K562 (cell line): ENCODE data around the gene ATP13A5. TPM values are rescaled to one million over a fixed set of nuclear protein-coding genes. Genes with fewer than 3 reads are reported as not detected.

Source experiments
- ATAC-seq: fragments of 200-7000 bp; cut with Tn5 transposase; 3 replicates; pipeline ENCODE4 v1.9.1; 2020; ENCODE audit warnings: moderate library complexity
- BruUV-seq: library from RNA; stranded (reverse); fragments of 400-500 nt; replicated peaks from 2 replicates; lab custom pipeline; 2021; lab: Mats Ljungman, UMichigan
- CTCF ChIA-PET: fragments of 300-600 bp; formaldehyde crosslinking; extraction: SDS; loops from one replicate; lab custom pipeline; 2021; ENCODE audit warnings: low intra/inter-chr PET ratio; lab: Yijun Ruan, JAX
- POLR2A ChIA-PET: fragments of 300-600, 350-650 bp; sonication (Branson Sonifier 250); formaldehyde crosslinking; extraction: SDS; loops from one replicate; lab custom pipeline; 2021; ENCODE audit warnings: antibody characterized with exemption, inconsistent platforms; lab: Yijun Ruan, JAX
- DNase-seq, 4 experiments: peaks; one replicate each; pipeline versions ENCODE4 v3.0.0 to v3.0.0-alpha.2; 2011 to 2018; ENCODE audit warnings: low spot score in 3 of 4, mixed read lengths in 3 of 4; ENCODE audit errors: extremely low read depth in 1 of 4
- FAIRE-seq: peaks from 2 replicates; lab custom pipeline; 2011; peaks lifted over from hg19 to GRCh38; lab: Jason Lieb, UNC
- H2AFZ ChIP-seq: 2 replicates; pipeline ENCODE4 v1.6.0; 2011; ENCODE audit warnings: low read depth, low read length, control low read depth, inconsistent platforms
- H3K27ac ChIP-seq: fragments of 200-600 bp; 3 replicates; pipeline ENCODE4 v1.8.0; 2011; ENCODE audit warnings: low read depth, mild to moderate bottlenecking, control low read depth, inconsistent platforms, low read length, moderate library complexity, mixed read lengths; ENCODE audit errors: extremely low read depth
- H3K27me3 ChIP-seq, 2 experiments: fragments of 300-600 bp in 1 of 2; 2 replicates in 1 of 2; 3 replicates in 1 of 2; pipeline versions ENCODE4 v1.6.0 to v1.8.0; 2011; ENCODE audit warnings: inconsistent platforms in 2 of 2, low read length in 2 of 2, mild to moderate bottlenecking in 1 of 2, mixed read lengths in 1 of 2, moderate library complexity in 1 of 2; ENCODE audit not compliant: control insufficient read depth in 2 of 2, insufficient read depth in 2 of 2
- H3K36me3 ChIP-seq: fragments of 300-600 bp; 3 replicates; pipeline ENCODE4 v1.8.0; 2011; ENCODE audit warnings: mild to moderate bottlenecking, low read length, inconsistent platforms; ENCODE audit not compliant: control insufficient read depth, insufficient read depth
- H3K4me1 ChIP-seq, 2 experiments: fragments of 200-600 bp in 1 of 2; replicated peaks in 1 of 2; 2 replicates in 1 of 2; 3 replicates in 1 of 2; pipeline versions ENCODE4 v1.5.1 to v1.8.0; 2011; ENCODE audit warnings: inconsistent platforms in 2 of 2, low read length in 2 of 2, mild to moderate bottlenecking in 1 of 2, mixed read lengths in 1 of 2, moderate library complexity in 1 of 2; ENCODE audit not compliant: control insufficient read depth in 2 of 2, insufficient read depth in 2 of 2
- H3K4me2 ChIP-seq: 2 replicates; pipeline ENCODE4 v1.6.1; 2011; ENCODE audit warnings: low read length, control low read depth, inconsistent platforms, mixed read lengths; ENCODE audit not compliant: insufficient read depth
- H3K4me3 ChIP-seq: fragments of 200-600 bp; sonication (generic), shearing (Covaris generic); 2 replicates; pipeline ENCODE4 v1.5.1; 2016; ENCODE audit warnings: control low read depth, inconsistent platforms
- H3K79me2 ChIP-seq: fragments of 200-600 bp; 3 replicates; pipeline ENCODE4 v1.8.0; 2011; ENCODE audit warnings: low read length, inconsistent platforms; ENCODE audit not compliant: control insufficient read depth, insufficient read depth
- H3K9ac ChIP-seq, 2 experiments: 2 replicates each; pipeline versions ENCODE4 v1.6.0 to v1.6.1; 2011; ENCODE audit warnings: low read depth in 2 of 2, low read length in 2 of 2, control low read depth in 1 of 2, inconsistent platforms in 1 of 2, mild to moderate bottlenecking in 1 of 2, mixed read lengths in 1 of 2; ENCODE audit not compliant: insufficient read depth in 1 of 2
- H3K9me1 ChIP-seq: one replicate; pipeline ENCODE4 v1.6.0; 2011; ENCODE audit warnings: inconsistent platforms, mild to moderate bottlenecking, low read length, moderate library complexity; ENCODE audit not compliant: control insufficient read depth, insufficient read depth
- H3K9me3 ChIP-seq: replicated peaks from 2 replicates; pipeline ENCODE4 v1.5.1; 2011; ENCODE audit warnings: low read depth, low read length, inconsistent platforms; ENCODE audit not compliant: control insufficient read depth, insufficient read depth
- H4K20me1 ChIP-seq: replicated peaks from 2 replicates; pipeline ENCODE4 v1.6.1; 2011; ENCODE audit warnings: low read length, inconsistent platforms, mixed read lengths; ENCODE audit not compliant: control insufficient read depth, insufficient read depth
- CREB1 ChIP-seq, 2 experiments: sonication (generic) in 1 of 2; formaldehyde crosslinking in 1 of 2; IDR thresholded peaks; 2 replicates each; pipeline versions ENCODE4 v1.6.1 to v1.8.0; 2012 to 2022; ENCODE audit warnings: inconsistent platforms in 1 of 2, mild to moderate bottlenecking in 1 of 2, missing genetic modification reagents in 1 of 2, moderate library complexity in 1 of 2
- HNRNPK ChIP-seq: fragments of 200-400 bp; formaldehyde crosslinking; IDR thresholded peaks from one replicate; pipeline ENCODE4 v1.6.1; 2018; ENCODE audit warnings: mild to moderate bottlenecking, low read depth, low read length; ENCODE audit not compliant: poor library complexity, severe bottlenecking
- LARP7 ChIP-seq: fragments of 450-650 bp; IDR thresholded peaks from 2 replicates; pipeline ENCODE4 v1.6.1; 2016
- MTA2 ChIP-seq: fragments of 450-650 bp; IDR thresholded peaks from 2 replicates; pipeline ENCODE4 v1.6.1; 2016; ENCODE audit warnings: low read depth
- MYC ChIP-seq, 2 experiments: fragments of 250-450 bp in 1 of 2; sonication (Bioruptor Pico) in 1 of 2; IDR thresholded peaks; 2 replicates each; pipeline versions ENCODE4 v1.5.1 to v1.6.1; 2012 to 2021; ENCODE audit warnings: low read depth in 2 of 2, borderline replicate concordance in 1 of 2, improper control_type of control experiment in 1 of 2, low read length in 1 of 2, mild to moderate bottlenecking in 1 of 2, moderate library complexity in 1 of 2
- NR1H2 ChIP-seq: sonication (generic); formaldehyde crosslinking; IDR thresholded peaks from 2 replicates; pipeline ENCODE4 v1.4.0; 2020; ENCODE audit warnings: mild to moderate bottlenecking, missing genetic modification reagents
- PYGO2 ChIP-seq: fragments of 450-650 bp; IDR thresholded peaks from 2 replicates; pipeline ENCODE4 v1.6.1; 2016; ENCODE audit warnings: mild to moderate bottlenecking, missing genetic modification characterization, moderate library complexity, missing compliant biosample characterization
- RBFOX2 ChIP-seq: fragments of 200-400 bp; formaldehyde crosslinking; IDR thresholded peaks from 2 replicates; pipeline ENCODE4 v1.6.1; 2017; ENCODE audit warnings: low read depth, mild to moderate bottlenecking, low read length, moderate library complexity
- RCOR1 ChIP-seq, 2 experiments: IDR thresholded peaks; 2 replicates each; pipeline ENCODE4 v1.6.1; 2012; ENCODE audit warnings: low read depth in 2 of 2, low read length in 2 of 2, borderline replicate concordance in 1 of 2, improper control_type of control experiment in 1 of 2
- RFX7 ChIP-seq: fragments of 250-450 bp; sonication (Bioruptor Pico); IDR thresholded peaks from 2 replicates; pipeline ENCODE4 v1.5.1; 2021; ENCODE audit warnings: mild to moderate bottlenecking
- SIRT6 ChIP-seq: IDR thresholded peaks from one replicate; pipeline ENCODE4 v1.6.1; 2012; ENCODE audit warnings: low read depth, mild to moderate bottlenecking, control low read depth, inconsistent platforms, low read length, moderate library complexity
- THRA ChIP-seq: fragments of 450-650 bp; IDR thresholded peaks from 2 replicates; pipeline ENCODE4 v1.6.1; 2017; ENCODE audit warnings: mild to moderate bottlenecking, moderate library complexity
- ZNF140 ChIP-seq: fragments of 250-450 bp; sonication (Bioruptor Pico); IDR thresholded peaks from 2 replicates; pipeline ENCODE4 v1.8.0; 2021; ENCODE audit warnings: moderate library complexity, mild to moderate bottlenecking, inconsistent platforms
- ZNF561 ChIP-seq: fragments of 450-650 bp; formaldehyde crosslinking; conservative IDR thresholded peaks from 2 replicates; pipeline ENCODE4 v1.4.0; 2020; ENCODE audit warnings: mild to moderate bottlenecking, moderate library complexity
- WGBS: fragments of 100-300 bp; shearing (Covaris generic); methylation state at CpG from one replicate; pipeline ENCODE4 v1.1.6; 2016; ENCODE audit warnings: low coverage, mixed read lengths; ENCODE audit not compliant: insufficient coverage; ENCODE audit errors: missing lambda C conversion rate; 5-methylcytosine and 5-hydroxymethylcytosine counted together
- in situ Hi-C: fragments of 300-500 bp; cut with MboI; formaldehyde crosslinking; loops from 4 replicates; pipeline ENCODE4 v1.15.0; 2018; ENCODE audit warnings: inconsistent platforms, mixed read lengths
- intact Hi-C: fragments of 100-400 bp; cut with micrococcal nuclease; formaldehyde crosslinking; loops from 2 replicates; pipeline ENCODE4 v1.14.2; 2022
- polyA plus RNA-seq, 8 experiments: library from polyadenylated mRNA; depleted of rRNA in 4 of 8; stranded (reverse) in 5 of 8; unstranded in 3 of 8; fragments of >200 nt; fragmentation: Nextera tagmentation in 2 of 8; fragmentation: Illumina TruSeq in 1 of 8; extraction: Ambion mirVana in 2 of 8; extraction: Trizol in 1 of 8; gene quantifications; 2 replicates each; pipeline versions ENCODE4 v1.2.1 to v1.2.3, GENCODE V29; 2011 to 2014; ENCODE audit warnings: inconsistent platforms in 1 of 8, missing spikeins in 1 of 8
- total RNA-seq, 7 experiments: library from RNA; depleted of rRNA in 6 of 7; stranded (reverse); fragments of >200 nt in 6 of 7; fragmentation: Illumina TruSeq in 2 of 7; extraction: Trizol in 2 of 7; gene quantifications; 2 replicates each; pipeline versions ENCODE4 v1.2.1 to v1.2.3, GENCODE V29; 2011 to 2021; ENCODE audit warnings: low replicate concordance in 1 of 7

The ATP13A5 gene
- total and polyA plus RNA-seq, 9 of the 15 experiments (the other 6 are each of a cell fraction or from before 2014, with no cell fraction given), result not detected

- no peak for FAIRE-seq
- H3K36me3 ChIP-seq, result no peaks in the 10 kb centered on the region
- DNase-seq, result no peak
- no peak overlapping the region for H2AFZ ChIP-seq
- H3K9me3 ChIP-seq, result no peaks in the 10 kb centered on the region
- intact Hi-C loops, result no loop called here
- H3K79me2 ChIP-seq, result no peaks in the 10 kb centered on the region
- CTCF ChIA-PET, result no interaction called here
- no peaks in the 10 kb centered on the region for H3K27me3 ChIP-seq
- H3K9me1 ChIP-seq, result no peaks in the 10 kb centered on the region
- ATAC-seq, result no peak
- no peaks in the 10 kb centered on the region for H4K20me1 ChIP-seq
- no peak overlapping the region for H3K4me2 ChIP-seq
- no peak overlapping the region for H3K27ac ChIP-seq
- POLR2A ChIA-PET, result no interaction called here
- 13% methylated on average over 1 of the region's 1 CpG for WGBS
- no TSS peak for BruUV-seq
- no peak overlapping the region for H3K4me3 ChIP-seq
- H3K4me1 ChIP-seq, result no peaks in the 10 kb centered on the region
- in situ Hi-C loops, result no loop called here
- TF ChIP-seq HNRNPK (peak; percentile 62), PYGO2 (no peak)
- H3K9ac ChIP-seq, result no peak overlapping the region
Measured at GRCh38 chr3:193367868-193368267, 10.7 kb downstream of the ATP13A5 start.

- DNase-seq (no peak), FAIRE-seq (no peak), ATAC-seq (no peak)
- no peaks in the 10 kb centered on the region for H3K36me3 ChIP-seq
- H3K9ac ChIP-seq, result no peak overlapping the region
- intact Hi-C loops, result no loop called here
- no peak overlapping the region for H3K4me2 ChIP-seq
- H3K4me1 ChIP-seq, result no peaks in the 10 kb centered on the region
- no peaks in the 10 kb centered on the region; a peak in 1 of 5 replicates for H3K27me3 ChIP-seq
- POLR2A ChIA-PET, result no interaction called here
- no peaks in the 10 kb centered on the region for H3K79me2 ChIP-seq
- H3K27ac ChIP-seq, result no peak overlapping the region
- no peak overlapping the region for H3K4me3 ChIP-seq
- no TSS peak for BruUV-seq
- no peaks in the 10 kb centered on the region for H3K9me3 ChIP-seq
- 0% methylated on average over 3 of the region's 3 CpGs for WGBS
- no peaks in the 10 kb centered on the region for H4K20me1 ChIP-seq
- H2AFZ ChIP-seq, result no peak overlapping the region
- CTCF ChIA-PET, result no interaction called here
- no peaks in the 10 kb centered on the region for H3K9me1 ChIP-seq
- in situ Hi-C loops, result no loop called here
- TF ChIP-seq THRA (no peak), NR1H2 (no peak), CREB1 (IDR thresholded peaks at IDR 0.05) (no peak), CREB1 (CRISPR knock-in tag; IDR thresholded peaks at IDR 0.05) (no peak), MTA2 (no peak), ZNF561 (no peak), SIRT6 (no peak), RCOR1 (IDR thresholded peaks at IDR 0.05; ENCODE audit: borderline replicate concordance in 1 of 2, low read depth in 2 of 2, low read length in 2 of 2) (no peak), LARP7 (no peak), ZNF140 (no peak), MYC (IDR thresholded peaks at IDR 0.05; ENCODE audit: low read depth, low read length) (no peak), MYC (CRISPR knock-in tag; IDR thresholded peaks at IDR 0.05; ENCODE audit: borderline replicate concordance, low read depth) (no peak), RBFOX2 (no peak), RFX7 (CRISPR knock-in tag) (no peak)
Measured at GRCh38 chr3:193357291-193357690, 21.3 kb downstream of the ATP13A5 start.
